ENCODE data around the gene BCAR1.

GRCh38 chr16:75208242-75208825 is 43.1 kb downstream of the BCAR1 start:
- TF ChIP-seq CTCF (IDR thresholded peaks at IDR 0.05) (no peak), ZFX (IDR thresholded peaks at IDR 0.05; ENCODE audit: borderline replicate concordance) (no peak)

Measured in 22Rv1 (cell line).